Measurements from ENCODE around the gene CLCNKA. TPM values are rescaled to one million over a fixed set of nuclear protein-coding genes. Genes with fewer than 3 reads are reported as not detected.

Gene CLCNKA
- total and polyA plus RNA-seq, 2 of the 8 experiments (the other 6 are each of a cell fraction or from before 2014, with no cell fraction given): 0.95 to 2.0 TPM

DNA sequence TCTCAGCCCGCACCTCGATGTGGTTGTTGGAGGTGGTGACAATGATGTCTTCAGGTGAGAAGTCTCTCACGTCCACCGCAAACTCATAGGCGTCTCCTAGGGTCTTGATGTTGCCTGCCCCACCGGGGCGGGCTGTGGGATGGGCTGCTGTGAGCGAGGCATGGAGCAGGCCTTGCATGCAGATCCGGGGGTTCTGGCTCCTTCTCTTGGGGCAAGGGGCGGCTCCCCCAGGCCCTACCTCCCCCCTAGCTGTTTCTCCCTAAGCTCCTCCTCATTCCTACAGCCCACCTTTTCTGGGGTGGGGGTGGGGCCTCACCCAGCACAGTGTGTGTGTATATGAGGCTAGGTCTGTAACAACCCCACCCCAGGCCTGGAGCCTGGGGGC, 4.8 kb upstream of the CLCNKA start (continued):
- TF ChIP-seq, protein P1, sequence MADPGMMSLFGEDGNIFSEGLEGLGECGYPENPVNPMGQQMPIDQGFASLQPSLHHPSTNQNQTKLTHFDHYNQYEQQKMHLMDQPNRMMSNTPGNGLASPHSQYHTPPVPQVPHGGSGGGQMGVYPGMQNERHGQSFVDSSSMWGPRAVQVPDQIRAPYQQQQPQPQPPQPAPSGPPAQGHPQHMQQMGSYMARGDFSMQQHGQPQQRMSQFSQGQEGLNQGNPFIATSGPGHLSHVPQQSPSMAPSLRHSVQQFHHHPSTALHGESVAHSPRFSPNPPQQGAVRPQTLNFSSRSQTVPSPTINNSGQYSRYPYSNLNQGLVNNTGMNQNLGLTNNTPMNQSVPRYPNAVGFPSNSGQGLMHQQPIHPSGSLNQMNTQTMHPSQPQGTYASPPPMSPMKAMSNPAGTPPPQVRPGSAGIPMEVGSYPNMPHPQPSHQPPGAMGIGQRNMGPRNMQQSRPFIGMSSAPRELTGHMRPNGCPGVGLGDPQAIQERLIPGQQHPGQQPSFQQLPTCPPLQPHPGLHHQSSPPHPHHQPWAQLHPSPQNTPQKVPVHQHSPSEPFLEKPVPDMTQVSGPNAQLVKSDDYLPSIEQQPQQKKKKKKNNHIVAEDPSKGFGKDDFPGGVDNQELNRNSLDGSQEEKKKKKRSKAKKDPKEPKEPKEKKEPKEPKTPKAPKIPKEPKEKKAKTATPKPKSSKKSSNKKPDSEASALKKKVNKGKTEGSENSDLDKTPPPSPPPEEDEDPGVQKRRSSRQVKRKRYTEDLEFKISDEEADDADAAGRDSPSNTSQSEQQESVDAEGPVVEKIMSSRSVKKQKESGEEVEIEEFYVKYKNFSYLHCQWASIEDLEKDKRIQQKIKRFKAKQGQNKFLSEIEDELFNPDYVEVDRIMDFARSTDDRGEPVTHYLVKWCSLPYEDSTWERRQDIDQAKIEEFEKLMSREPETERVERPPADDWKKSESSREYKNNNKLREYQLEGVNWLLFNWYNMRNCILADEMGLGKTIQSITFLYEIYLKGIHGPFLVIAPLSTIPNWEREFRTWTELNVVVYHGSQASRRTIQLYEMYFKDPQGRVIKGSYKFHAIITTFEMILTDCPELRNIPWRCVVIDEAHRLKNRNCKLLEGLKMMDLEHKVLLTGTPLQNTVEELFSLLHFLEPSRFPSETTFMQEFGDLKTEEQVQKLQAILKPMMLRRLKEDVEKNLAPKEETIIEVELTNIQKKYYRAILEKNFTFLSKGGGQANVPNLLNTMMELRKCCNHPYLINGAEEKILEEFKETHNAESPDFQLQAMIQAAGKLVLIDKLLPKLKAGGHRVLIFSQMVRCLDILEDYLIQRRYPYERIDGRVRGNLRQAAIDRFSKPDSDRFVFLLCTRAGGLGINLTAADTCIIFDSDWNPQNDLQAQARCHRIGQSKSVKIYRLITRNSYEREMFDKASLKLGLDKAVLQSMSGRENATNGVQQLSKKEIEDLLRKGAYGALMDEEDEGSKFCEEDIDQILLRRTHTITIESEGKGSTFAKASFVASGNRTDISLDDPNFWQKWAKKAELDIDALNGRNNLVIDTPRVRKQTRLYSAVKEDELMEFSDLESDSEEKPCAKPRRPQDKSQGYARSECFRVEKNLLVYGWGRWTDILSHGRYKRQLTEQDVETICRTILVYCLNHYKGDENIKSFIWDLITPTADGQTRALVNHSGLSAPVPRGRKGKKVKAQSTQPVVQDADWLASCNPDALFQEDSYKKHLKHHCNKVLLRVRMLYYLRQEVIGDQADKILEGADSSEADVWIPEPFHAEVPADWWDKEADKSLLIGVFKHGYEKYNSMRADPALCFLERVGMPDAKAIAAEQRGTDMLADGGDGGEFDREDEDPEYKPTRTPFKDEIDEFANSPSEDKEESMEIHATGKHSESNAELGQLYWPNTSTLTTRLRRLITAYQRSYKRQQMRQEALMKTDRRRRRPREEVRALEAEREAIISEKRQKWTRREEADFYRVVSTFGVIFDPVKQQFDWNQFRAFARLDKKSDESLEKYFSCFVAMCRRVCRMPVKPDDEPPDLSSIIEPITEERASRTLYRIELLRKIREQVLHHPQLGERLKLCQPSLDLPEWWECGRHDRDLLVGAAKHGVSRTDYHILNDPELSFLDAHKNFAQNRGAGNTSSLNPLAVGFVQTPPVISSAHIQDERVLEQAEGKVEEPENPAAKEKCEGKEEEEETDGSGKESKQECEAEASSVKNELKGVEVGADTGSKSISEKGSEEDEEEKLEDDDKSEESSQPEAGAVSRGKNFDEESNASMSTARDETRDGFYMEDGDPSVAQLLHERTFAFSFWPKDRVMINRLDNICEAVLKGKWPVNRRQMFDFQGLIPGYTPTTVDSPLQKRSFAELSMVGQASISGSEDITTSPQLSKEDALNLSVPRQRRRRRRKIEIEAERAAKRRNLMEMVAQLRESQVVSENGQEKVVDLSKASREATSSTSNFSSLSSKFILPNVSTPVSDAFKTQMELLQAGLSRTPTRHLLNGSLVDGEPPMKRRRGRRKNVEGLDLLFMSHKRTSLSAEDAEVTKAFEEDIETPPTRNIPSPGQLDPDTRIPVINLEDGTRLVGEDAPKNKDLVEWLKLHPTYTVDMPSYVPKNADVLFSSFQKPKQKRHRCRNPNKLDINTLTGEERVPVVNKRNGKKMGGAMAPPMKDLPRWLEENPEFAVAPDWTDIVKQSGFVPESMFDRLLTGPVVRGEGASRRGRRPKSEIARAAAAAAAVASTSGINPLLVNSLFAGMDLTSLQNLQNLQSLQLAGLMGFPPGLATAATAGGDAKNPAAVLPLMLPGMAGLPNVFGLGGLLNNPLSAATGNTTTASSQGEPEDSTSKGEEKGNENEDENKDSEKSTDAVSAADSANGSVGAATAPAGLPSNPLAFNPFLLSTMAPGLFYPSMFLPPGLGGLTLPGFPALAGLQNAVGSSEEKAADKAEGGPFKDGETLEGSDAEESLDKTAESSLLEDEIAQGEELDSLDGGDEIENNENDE (IDR thresholded peaks at IDR 0.05; ENCODE audit: insufficient replicate concordance, low read length): no peak
- TF ChIP-seq POLR2AphosphoS5 (IDR thresholded peaks at IDR 0.05; ENCODE audit: low read depth, low read length) (no peak), KDM1A (IDR thresholded peaks at IDR 0.05; ENCODE audit: borderline replicate concordance, low read length) (no peak), CHD1 (IDR thresholded peaks at IDR 0.05; ENCODE audit: low read depth, low read length) (no peak), ASH2L (IDR thresholded peaks at IDR 0.05; ENCODE audit: low read length) (no peak), HDAC2 (IDR thresholded peaks at IDR 0.05; ENCODE audit: borderline replicate concordance in 1 of 2, low read depth in 2 of 2, low read length in 2 of 2) (no peak), RNF2 (IDR thresholded peaks at IDR 0.05; ENCODE audit: borderline replicate concordance, low read depth, low read length, missing control alignments, poor library complexity, severe bottlenecking) (no peak), SP4 (IDR thresholded peaks at IDR 0.05; ENCODE audit: low read length) (no peak), TEAD4 (IDR thresholded peaks at IDR 0.05; ENCODE audit: low read depth, low read length) (no peak), TCF12 (IDR thresholded peaks at IDR 0.05; ENCODE audit: low read depth, low read length) (no peak), RAD21 (IDR thresholded peaks at IDR 0.05 in 1 of 2, conservative IDR thresholded peaks at IDR 0.05 in 1 of 2; ENCODE audit: low read depth in 2 of 2, low read length in 2 of 2) (no peak), RBBP5 (IDR thresholded peaks at IDR 0.05; ENCODE audit: borderline replicate concordance, low read depth, low read length) (no peak)
